Lung microvascular endothelial cell (primary cell): ENCODE data around the gene PYHIN1. TPM values are rescaled to one million over a fixed set of nuclear protein-coding genes. Genes with fewer than 3 reads are reported as not detected.
A peak's percentile ranks its signal among the peaks of the same experiment; 100 is the strongest.

ENCODE experiments used
- DNase-seq, 2 donors: peaks; one replicate each; pipeline versions ENCODE4 v3.0.0 to v3.0.0-alpha.2; 2010; ENCODE audit warnings: low read depth in 2 of 2
- total RNA-seq: library from RNA; depleted of rRNA; stranded (reverse); fragments of >200 nt; gene quantifications from 2 replicates; pipeline ENCODE4 v1.2.1, GENCODE V29; 2014

PYHIN1 gene
- total RNA-seq, 1 donor from 2014 or later: not detected

DNA sequence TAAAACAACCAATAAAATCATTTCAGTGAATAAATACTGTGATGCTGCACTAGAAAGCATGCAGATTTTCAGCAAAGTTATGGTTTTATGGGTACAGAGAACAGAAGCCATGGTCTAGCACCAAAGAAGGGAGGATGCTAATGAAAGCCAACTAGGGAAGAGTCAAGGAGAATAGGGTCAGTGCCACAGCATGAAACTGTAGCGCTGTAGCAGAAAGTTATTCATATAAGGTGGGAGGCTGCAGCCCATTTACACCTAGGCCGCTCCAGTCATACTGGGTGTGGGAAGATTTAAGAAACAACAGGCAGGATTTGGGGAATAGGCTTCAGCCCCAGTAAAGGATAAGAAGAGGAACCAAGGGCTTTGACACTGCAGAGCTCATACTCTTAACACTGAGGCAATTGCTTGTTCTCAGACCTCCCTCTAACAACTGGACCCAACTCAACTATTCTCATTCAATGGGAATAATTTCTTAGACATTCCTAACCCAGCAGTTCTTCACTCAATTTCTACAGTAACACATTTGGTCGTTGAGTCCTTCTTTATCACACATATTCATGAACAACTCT lies 82.7 kb downstream of the PYHIN1 start:
- no peak for DNase-seq

DNA sequence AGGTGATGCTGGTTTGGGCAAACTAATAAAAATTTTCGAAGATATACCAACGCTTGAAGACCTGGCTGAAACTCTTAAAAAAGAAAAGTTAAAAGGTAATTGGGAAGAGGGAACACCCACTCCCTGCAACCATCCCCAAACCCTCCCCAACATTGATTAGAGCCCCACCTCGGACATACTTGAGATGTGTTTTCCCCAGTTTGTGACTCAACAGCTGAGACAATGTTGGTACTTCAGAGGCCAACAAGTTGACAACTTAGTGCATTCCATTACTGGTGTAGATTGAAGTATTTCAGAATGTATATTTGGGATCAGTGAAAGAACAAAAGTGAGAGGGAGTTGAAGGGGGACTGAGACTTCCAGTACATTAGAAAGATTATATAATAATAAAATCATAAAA lies 83.5 kb downstream of the PYHIN1 start:
- peak in 1 of 2 donors; percentile 20 for DNase-seq

DNA sequence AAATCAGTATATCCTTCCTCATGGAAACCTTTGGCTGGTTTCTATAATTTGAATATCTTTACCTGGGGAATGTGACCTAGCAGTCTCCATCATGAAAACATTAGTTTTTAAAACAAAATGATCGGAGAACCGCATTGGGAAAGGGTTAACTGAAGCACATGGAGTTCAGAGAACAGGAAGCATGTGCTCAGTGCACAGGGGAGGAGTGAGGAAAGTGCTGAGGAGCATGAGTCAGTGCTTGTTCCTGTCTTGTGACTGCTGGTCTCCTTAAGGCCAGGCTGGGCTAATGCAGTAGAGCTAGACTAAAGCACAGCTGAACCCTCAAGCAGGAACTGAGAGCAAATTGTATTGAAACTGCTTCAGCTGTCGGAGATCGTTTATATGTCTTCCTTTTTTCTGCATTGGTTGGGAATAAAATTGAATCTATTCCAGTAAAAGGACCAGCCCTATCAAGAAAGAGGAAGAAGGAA lies 84.1 kb downstream of the PYHIN1 start:
- peak in 1 of 2 donors; percentile 98 for DNase-seq

DNA sequence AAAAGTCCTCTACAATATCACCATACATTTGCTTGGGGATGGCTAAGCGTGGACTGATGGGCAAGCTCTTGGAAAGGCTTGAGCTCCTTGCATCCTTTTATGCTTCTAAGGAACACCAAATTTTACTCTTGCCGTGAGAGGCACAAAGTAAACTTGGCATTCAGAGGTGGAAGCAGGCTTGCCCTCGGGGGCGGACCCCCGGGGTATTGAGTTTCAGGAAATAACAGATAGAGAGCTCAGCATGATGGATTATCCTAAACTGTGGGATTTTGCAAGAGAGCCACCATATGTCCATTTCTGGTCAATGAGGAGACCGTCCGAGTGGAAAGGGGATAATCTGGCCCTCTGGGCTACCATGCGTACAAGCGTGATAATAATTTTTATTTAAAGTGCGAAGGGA lies 92.4 kb downstream of the PYHIN1 start:
- DNase-seq: no peak

DNA sequence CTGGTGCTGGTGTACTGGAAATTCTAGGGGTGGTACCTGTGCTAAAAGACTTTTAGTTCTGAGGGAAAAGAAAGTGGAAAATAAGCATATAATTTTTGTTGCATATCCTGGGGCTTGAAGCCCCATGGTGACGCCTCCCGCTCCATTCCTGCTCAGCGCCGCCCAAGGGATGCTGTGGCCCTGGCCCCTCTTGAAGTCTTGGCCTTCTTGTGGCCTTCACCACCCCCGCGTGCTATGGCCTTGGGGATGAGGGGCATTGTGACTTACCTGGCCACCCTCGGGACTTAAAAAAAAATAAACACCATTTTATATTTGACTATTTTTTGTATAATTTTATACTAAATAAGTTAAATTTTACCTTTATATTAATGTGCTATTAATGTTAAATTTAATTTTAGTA lies 93.7 kb downstream of the PYHIN1 start:
- DNase-seq: no peak

Other genes with a start within 250 kb of the PYHIN1 start
- 0.40 and 0.87 TPM in 2 replicates for gene SPTA1, start 244.8 kb upstream of the PYHIN1 start, total RNA-seq
- gene OR6K2, start 230.9 kb upstream of the PYHIN1 start, total RNA-seq: not detected in 2 replicates
- not detected in 2 replicates for gene OR6K3, start 210.8 kb upstream of the PYHIN1 start, total RNA-seq
- gene OR6K6, start 176.8 kb upstream of the PYHIN1 start, total RNA-seq: not detected in 2 replicates
- not detected in 2 replicates for gene OR6N1, start 159.4 kb upstream of the PYHIN1 start, total RNA-seq
- gene OR6N2, start 150.3 kb upstream of the PYHIN1 start, total RNA-seq: not detected in 2 replicates
- gene MNDA, start 100.2 kb upstream of the PYHIN1 start, total RNA-seq: not detected in 2 replicates
- gene IFI16, start 78.4 kb downstream of the PYHIN1 start, total RNA-seq: 33.9 and 51.2 TPM in 2 replicates
- gene AIM2, start 145.2 kb downstream of the PYHIN1 start, total RNA-seq: not detected in 2 replicates
- under 0.01 and 0.40 TPM in 2 replicates for gene CADM3, start 240.1 kb downstream of the PYHIN1 start, total RNA-seq